NCI-H1436 treated with DMSO at 0.1 percent for 48 hours (cell line): ENCODE data around the gene PHF5A.
"Not testable (repeated sequence)": the region's sequence is repeated elsewhere in the genome, so short reads cannot be mapped to it uniquely, and the experiment has no call there.

ENCODE experiments used
- DNase-seq: peaks from one replicate; lab custom pipeline; 2025; lab: John Stamatoyannopoulos, UW

The PHF5A gene

DNA sequence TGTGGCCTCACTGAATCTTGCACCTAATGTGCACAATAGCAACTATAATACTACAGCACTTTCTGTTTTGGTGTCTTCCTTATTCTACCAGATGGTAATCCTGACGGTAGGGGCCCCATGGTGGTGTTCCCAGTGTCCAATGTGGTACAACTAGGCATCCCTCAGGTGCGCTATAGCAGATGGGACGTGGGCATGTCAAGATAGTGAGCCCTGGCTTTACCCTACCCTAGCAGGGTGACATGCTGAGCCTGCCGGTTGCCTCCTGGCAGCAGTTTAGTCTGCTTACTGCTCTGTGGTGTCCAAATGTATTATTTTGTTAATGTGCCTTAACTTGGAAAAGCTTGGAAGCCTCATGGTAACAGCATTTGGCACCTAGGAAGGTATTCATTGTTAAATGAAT, 19.6 kb upstream of the PHF5A start:
- DNase-seq: no peak

DNA sequence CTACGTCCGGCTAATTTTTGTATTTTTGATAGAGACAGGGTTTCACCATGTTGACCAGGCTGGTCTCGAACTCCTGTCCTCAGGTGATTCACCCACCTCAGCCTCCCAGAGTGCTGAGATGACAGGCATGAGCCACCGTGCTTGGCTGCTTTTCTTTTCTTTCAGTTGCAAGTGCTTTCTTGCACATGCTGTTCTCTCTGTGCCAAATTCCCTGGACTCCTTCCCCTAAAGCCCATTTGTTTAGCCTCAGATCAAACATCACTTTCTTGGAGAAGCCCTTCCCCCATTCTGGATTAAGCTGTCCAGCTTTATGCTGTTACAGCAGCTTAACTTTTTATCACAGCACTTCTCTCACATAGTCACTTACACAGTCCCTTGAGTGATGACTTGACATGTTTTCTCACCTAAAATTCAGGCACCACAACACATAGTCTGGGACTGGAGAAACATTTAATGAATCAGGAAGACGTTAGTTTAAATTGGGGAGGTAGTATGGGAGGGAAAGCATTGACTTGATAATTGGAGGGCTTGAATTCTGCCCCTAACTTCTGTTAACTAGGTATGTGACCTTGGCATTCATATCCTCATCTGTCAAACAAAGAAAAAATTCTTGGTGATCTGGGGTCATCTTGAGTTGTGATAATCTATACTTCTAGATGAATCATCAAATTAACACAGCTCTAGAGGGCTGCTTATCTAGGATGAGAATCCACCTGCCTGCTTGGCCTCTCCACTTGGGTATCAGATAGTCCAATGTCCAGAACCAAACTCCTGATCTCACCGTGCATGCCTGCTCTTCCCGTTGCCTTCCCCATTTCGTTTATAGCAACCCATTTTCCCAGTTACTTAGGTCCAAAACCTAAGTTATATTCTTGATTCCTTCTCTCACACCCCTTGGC, 18.8 kb upstream of the PHF5A start:
- DNase-seq: no peak

DNA sequence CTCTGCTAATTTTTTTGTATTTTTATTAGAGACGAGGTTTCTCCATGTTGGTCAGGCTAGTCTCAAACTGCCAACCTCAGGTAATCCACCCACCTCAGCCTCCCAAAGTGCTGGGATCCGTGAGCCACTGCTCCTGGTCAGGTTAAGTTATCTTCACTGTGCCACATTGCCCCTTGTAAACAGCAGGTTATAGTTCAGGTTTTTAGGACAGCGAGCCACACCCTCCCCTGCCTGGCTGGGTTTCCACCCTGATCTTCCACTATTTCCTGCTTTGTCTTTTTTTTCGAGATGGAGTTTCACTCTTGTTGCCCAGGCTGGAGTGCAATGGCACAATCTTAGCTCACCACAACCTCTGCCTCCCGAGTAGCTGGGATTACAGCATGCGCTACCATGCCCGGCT, 16.5 kb upstream of the PHF5A start:
- no peak for DNase-seq

DNA sequence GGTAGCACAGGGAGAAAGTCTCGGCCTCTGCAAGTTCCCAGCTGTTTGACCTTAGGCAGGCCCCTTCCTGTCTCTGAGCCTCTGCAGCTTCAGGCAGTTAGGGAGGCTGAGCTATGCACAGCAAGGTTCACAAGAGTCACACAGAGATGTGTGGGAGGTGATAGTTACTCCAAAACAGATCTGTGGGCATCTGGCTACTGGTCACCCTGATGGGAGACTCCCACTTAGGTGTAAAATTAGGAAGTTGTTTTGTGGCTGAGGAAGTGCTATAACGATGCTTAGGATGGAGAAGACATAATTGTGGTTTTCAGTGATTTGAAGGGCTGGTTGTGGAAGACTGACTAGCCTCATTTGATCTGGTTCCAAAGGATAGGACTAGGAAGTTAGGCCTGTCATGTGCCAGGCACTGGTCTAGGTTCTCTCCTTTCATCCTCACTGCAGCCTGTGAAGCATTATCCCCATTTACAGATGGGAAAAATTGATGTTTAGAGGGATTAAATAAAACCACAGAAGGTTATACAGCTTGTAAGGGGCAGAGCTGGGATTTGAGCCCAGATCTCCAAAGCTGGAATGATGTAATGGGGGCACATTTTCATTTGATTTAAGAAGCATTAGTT, 13.9 kb upstream of the PHF5A start:
- no peak for DNase-seq

DNA sequence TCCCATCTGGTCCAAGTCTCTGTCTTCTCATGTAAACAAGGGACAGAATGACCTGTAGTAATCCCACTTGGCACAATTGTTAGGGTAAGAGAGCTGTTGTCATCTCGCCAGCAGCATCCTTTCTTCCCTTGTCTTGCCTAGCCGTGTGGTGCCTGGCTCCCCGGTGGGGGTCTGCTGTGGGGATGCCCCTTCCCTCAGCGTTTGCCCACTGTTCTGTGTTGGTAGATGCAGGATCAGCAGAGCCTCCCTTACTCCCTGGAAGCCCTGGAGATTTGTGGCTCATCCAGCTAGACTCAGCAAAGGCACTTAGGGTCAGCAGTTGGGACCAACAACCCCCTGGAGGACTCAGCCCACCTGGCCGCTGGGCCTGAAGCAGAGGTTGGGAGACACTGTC, 13.4 kb upstream of the PHF5A start:
- DNase-seq: no peak

GRCh38 chr22:41481131-41481830, 12.8 kb upstream of the PHF5A start:
- DNase-seq: no peak

DNA sequence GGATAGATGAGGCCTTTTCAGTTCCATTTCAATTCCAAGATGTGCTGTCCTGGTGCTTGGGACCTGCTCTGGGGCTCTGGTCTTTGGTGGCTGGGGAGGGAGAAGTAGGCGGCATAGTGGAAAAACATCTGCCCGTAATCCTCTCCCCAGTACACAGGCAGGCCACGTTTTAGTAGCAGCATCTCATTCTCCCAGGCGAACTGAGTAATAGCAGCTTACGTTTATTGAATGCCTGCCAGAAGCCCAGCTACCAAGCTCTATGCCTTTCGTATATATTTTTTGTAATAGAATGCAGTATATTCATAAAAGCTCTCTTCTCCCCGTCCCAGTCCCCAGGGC, 11.9 kb upstream of the PHF5A start:
- no peak for DNase-seq

DNA sequence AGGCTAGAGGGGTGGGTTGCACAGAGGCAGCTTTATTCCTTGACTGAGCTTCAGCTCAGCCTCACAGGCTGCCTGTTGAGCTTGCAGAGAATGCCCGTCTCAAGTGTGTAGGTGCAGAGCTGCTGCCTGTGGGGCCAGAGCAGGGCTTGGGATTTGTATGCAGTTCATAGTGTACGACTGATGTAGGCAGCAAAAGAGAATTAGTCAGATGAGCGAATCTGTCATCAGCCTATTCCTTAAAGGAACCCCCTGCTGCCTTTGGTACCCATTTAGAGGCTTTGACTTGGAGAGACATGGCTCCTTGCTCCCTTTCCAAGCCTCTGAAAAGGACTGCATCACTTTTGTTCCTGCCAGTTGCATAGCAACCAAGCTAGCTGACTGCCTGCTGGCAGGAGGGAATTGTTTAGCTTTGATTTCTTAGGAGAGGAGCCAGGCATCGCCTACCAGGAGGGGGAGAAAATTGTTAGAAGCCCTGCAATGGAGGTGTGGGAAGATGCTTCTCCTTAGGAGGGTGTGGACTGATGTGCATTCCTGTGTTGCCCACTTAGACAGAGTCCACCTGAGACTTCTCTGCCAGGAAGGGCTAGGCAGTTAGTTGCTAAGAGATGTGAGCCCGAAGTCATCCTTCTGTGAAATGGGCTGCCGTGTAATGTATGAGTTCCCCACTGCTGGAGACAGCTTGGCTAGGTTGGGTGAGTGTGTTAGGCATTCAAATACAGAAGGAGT, 11.3 kb upstream of the PHF5A start:
- no peak for DNase-seq

- DNase-seq: no peak
These were observed 10.5 kb upstream of the PHF5A start for GRCh38 chr22:41478891-41479521.

- no peak for DNase-seq
These were observed 10.0 kb upstream of the PHF5A start for GRCh38 chr22:41478473-41478872.

- no peak for DNase-seq
These were observed 6.5 kb upstream of the PHF5A start for GRCh38 chr22:41474872-41475451.

DNA sequence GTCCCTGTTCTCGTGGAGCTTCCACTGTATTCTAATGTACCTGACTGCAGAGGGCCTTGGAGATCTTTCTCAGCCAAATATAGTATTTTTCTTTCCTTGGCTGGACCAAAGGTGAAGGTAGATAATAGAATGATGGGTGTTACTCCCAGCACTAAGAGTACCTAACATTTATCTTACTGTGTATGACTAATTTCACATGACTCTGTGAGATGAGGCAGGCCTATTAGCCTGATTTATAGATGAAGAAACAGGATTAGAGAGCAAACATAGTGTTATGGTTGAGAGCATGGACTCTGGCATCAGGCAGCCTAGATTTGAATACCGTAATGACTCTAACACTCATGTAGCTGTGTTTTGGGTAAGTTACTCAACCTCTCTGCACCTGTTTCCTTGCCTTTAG, 3.1 kb upstream of the PHF5A start:
- no peak for DNase-seq

- no peak for DNase-seq
These were observed 2.4 kb upstream of the PHF5A start for GRCh38 chr22:41470886-41471285.

DNA sequence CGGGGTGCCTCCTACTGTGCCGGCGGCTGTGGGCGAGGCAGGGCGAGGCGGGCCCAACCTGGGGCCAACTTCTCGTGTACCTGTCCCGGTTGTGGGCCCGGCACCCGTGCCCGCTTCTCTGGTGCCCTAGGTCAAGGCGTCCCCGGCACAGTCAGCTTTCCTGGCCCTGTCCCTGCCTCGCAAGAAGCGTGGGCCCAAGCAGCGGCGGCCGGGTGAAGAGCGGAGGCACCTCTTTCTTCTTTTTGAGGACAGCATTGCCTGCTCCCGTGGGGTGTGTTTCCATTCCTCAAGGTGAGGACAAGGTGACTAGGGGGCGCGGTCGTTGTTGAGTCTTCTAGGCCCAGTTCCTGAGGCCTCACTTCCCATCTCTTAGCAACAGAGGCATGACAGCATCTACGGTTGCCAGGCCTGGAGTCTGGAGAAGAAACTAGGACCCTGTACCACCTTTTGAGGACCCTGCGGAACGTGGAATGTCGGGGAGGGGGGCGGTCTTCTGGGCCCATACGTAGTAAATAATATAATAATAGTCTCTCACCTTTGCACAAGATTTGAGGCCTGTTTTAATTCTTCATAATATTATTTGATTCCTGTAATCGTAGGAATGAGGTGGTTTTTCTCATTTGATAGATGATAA, 843 bp upstream of the PHF5A start:
- DNase-seq: no peak

DNA sequence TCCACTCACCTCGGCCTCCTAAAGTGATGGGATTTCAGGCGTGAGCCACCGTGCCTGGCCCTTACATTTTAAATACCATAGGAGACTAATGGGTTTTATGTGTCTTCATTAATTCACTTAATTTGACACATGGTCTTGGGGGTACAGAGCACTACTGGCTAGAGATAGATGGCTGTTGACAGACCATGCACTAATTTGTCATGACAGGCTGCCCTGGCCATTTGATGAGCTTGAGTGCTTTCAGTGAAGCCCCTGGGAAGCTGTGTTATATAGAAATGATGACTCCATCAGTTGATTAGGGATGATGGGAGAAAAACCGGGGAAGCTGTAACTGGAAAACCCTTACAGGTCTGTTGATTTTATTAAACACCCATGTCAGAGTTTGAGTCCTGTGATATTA, 6.6 kb downstream of the PHF5A start:
- no peak for DNase-seq

DNA sequence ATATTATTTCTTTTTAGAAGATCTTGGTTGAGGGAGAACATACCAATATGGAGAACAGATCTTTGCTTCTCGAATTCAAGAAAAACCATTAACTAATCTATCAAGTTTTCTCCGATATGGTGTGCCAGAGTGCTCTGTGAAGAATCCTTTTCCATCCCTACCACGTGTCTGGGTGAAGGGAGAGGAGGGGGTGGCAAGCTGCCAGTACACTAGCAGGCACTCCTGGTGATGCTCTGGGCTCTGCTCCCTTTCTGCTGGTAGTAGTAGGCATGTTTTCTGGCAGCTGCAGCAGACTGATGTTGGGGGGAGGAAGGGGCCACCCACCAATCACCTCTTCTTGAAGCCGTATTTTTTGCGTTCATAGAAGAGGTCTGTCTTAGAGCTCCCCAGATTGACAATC, 8.4 kb downstream of the PHF5A start:
- not testable (repeated sequence) for DNase-seq

DNA sequence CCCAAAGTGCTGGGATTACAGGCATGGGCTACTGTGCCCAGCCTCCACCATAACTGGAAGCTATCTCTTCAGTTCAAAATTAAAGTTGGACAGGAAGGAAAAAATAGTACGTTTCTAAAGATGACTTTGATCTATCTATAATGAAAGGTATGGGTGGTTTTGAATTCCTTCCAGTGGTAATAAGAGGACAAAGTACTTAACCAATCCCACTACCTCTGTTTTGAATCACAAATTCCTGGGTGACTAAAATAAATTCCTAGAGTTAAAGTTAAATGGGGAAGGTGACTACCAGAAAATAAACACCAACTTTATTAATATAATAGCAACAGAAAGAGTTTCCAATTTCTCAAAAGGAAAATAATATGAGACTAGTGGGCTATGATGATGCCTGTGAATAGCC, 9.1 kb downstream of the PHF5A start:
- no peak for DNase-seq

DNA sequence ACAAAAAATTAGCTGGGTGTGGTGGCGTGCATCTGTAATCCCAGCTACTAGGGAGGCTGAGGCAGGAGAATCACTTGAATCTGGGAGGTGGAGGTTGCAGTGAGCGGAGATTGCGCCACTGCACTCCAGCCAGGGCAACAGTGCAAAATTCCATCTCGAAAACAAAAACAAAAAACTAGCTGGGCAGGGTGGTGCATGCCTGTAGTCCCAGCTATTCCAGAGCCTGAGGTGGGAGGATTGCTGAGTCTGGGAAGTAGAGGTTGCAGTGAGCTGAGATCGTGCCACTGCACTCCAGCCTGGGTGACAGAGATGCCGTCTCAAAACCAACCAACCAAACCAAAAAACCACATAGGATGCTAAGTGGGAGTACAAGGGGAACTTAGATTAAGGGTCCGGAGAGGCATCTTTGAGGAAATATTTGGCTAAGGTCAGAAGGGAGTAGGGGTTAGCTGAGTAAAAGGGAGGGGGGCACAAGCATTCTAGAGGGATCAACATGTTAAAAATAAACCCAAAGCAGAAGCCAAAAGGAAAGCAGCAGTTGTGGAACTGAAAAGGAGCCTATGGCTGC, 10.2 kb downstream of the PHF5A start:
- DNase-seq: no peak

GRCh38 chr22:41448189-41448808, 20.2 kb downstream of the PHF5A start:
- DNase-seq: peak; percentile 99

DNA sequence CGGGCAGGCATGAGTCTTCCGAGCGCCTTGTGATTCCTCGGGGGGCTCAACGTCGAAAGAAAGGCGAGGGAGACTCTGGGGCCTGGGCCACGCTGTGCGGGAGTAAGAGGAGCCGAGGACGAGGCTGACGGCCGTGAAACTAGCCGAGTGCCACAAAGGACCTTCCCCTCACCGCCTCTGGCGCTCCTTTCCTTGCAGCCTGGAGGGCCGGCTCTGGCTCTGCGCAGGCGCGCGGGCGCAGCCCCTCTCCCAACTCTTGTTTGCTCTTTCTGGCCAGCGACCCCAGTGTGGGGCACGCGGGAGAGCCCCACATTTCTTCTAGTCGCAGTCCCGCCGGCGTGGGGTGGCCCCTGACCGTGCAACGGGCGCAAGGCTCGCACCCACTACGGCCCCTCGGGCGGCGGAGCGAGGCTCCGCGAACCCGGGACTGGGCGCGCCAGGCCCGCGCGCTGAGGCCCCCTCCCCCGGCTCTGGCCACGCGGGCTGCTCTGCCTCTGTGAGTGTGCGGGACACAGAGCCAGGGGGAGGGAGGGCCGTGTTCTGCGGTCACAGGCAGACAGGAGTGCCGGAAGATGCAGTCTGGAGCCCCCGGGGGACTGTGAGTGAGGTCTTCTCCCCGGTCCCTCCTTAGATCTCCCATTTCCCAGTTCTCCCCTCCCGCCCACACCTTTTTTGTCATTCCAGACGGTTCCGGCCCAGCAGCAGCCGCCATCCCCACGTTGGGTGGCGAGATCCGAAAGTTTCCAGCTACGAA, 20.9 kb downstream of the PHF5A start:
- DNase-seq: no peak
